Embryonic facial prominence (tissue), 1 donor: ENCODE results near the gene UBTD1.

Experiments
- DNase-seq: peaks from one replicate; pipeline ENCODE4 v3.0.0-alpha.2; 2016; ENCODE audit errors: extremely low spot score

The UBTD1 gene

DNA sequence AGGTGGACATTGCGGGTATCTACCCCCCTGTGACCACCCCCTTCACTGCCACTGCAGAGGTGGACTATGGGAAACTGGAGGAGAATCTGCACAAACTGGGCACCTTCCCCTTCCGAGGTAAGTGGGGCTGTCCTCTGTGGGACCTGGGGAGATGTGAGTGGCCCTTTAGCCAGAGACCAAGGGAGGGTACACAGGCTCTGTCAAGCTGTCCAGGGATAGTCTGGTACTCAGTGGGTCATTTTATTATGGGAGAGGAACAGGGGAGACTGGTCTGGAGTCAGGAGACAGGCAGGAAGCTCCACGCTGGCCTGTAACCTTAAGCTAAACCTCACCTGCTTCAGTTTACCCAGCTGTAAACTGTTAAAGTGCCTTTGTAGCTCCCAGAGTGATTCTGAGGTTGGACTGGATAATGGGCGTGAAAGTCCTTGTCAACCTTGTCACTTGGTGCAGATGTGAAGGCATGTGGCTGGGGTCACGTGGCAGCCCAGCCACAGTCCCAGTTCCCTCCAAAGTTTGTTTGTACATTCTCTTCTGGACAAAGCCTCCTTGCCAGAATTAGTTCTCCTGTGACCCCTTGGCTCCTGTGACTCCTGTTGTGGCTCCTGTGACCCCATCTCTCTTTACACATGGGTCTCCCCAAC lies 86.2 kb downstream of the UBTD1 start:
- DNase-seq, result no peak

GRCh38 chr10:97585439-97585811 lies 86.7 kb downstream of the UBTD1 start:
- no peak for DNase-seq

GRCh38 chr10:97587183-97587582 lies 88.5 kb downstream of the UBTD1 start:
- DNase-seq, result no peak

DNA sequence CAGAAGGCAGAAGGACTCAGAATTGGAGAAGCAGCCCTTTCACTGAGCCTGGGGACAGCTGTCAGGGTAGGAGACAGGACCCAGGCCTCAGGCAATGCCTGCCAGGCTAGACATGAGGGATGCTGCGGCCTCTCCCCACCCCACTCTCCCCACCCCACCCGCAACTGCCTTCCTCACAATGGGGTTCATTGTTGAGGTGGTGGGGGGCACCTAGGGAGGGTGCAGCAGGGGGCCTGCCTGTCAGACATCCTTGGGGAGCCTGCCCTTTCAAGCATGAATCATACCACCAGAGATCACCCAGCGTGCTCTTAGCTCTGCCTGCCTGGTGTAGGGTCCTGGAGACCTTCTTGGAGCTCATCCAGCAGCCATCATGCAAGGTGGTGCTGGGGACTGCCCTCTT lies 90.8 kb downstream of the UBTD1 start, which contains the start of gene C10orf62:
Gene C10orf62 (plus strand): TSS at position 243 of the 400 bp plus-strand sequence. CDS start 177 bp downstream, outside the sequence.
- DNase-seq, result no peak

DNA sequence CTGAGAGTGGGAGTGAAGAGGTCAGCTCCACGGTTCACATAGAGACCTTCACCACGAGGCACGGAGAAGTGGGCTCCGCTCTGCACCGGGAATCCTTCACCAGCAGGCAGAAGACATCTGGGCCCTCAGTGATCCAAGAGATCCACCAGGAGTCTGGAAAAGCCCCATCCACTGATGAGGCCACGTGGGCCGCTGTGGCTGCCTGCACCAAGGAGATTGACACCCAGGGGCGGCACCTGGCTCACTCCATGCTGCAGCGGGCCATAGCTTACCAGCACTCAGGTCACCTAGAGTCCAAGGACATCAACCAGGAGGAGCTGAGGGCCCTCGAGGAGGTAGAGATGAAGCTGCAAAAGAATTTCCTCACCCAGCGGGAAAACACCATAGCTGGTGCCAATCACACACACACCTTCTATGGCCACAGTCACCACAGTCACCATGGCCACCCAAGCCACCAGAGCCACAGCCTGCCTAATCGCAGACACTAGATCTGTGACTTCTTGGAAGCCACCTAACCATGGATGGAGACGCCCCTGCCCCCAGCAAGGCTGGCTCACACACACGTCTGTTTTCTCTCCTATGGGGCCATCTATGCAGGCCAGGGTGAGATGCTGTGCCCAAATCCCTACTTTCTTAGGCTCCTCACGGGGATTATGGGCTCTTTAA lies 91.5 kb downstream of the UBTD1 start:
- DNase-seq, result no peak

GRCh38 chr10:97590748-97591495 lies 92.2 kb downstream of the UBTD1 start:
- DNase-seq, result no peak

DNA sequence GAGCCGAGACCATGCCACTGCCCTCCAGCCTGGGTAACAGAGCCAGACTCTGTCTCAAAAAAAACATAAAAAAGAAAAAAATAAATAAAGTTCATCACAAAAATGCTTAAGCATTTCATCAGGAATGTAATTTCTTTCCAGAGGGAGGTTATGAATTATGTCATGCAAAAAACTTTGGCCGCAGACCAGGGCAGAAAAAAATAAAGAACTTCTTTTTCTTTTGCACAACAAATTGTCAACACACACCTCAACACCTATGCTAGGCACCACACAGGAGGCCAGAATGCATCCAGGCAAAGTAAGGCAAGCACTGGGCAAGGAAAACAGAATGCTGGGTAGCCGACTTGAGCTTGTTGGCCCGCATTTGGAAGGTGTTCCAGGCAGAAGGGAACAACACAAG lies 94.7 kb downstream of the UBTD1 start:
- no peak for DNase-seq

GRCh38 chr10:97596101-97597082 lies 97.7 kb downstream of the UBTD1 start:
- no peak for DNase-seq

DNA sequence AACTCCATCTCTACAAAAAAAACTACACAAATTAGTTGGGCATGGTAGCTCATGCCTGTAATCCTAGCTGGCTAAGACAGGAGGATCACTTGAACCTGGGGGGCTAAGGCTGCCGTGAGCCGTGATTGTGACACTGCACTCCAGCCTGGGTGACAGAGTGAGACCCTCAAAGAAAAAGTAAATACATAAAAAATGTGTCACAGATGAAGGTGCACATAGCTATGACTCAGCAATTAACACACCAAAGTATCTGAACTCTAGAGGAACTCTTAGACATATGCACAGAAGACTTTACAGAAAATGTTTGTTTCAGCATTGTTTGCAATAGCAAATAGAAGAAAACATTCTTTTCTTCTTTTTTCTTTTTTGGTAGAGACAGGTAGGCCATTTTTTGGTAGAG lies 99.1 kb downstream of the UBTD1 start:
- DNase-seq, result no peak

GRCh38 chr10:97598407-97599271 lies 99.9 kb downstream of the UBTD1 start:
- no peak for DNase-seq

- no peak for DNase-seq
Observed at GRCh38 chr10:97599272-97599619, 100.5 kb downstream of the UBTD1 start.

DNA sequence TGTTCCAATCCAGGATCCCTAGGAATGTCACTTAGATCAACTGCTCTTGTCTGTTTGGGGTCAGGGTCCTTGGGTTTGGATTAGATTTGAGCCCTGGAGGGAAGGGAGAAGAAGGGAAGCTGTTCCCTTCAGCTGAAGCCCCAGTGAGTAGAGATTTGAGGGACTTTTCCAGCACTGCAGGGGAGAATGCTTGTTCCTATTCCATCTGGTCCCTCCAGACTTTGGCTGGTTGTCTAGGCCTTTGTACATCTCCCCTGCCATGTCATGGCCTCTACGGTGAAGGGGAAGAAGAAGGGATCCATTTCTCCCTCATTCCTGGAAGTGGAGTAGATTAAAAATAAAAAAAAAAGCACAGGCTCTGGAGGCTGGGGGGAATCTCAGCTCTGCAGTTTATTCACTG lies 101.9 kb downstream of the UBTD1 start:
- no peak for DNase-seq

GRCh38 chr10:97601268-97602215 lies 102.8 kb downstream of the UBTD1 start:
- no peak for DNase-seq

GRCh38 chr10:97607095-97607636 lies 108.4 kb downstream of the UBTD1 start:
- DNase-seq, result no peak

GRCh38 chr10:97608991-97609561 lies 110.4 kb downstream of the UBTD1 start:
- DNase-seq, result no peak

- DNase-seq, result no peak
Observed at GRCh38 chr10:97611473-97611872, 112.7 kb downstream of the UBTD1 start.

DNA sequence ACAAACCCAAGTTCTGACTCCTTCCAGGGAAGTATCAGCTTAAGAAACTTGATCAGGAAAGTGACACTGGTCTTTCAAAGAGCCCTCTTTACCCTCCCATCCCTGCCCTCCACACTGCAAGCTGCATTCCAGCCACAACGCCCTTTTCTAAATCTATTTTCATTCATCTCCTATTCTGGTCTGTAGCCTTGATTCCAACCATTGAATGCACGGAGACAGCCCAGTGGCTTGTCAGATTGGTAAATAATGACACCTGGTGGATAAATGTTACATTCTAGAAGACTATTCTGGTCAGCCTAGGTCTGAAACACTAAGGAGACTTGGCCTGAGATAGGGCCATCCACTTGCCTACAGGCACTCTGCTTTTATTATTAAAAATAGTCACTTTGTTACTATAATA lies 113.7 kb downstream of the UBTD1 start:
- DNase-seq, result no peak

DNA sequence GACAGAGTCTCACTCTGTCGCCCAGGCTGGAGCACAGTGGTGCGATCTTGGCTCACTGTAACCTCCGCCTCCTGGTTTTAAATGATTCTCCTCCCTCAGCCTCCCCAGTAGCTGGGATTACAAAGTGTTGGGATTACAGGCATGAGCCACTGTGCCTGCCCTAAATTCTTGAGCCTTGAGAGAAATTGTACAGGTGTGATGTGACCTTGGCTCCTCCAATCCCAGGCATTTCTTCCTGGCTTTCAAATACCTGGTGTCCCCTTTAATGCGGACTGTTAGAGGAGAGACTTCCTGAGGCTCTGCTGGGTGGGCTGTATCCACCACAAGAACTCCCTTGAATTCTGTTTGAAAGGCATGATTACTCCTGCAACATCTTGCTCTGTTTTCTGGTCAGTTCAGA lies 119.6 kb downstream of the UBTD1 start:
- DNase-seq, result no peak

- DNase-seq, result no peak
Observed at GRCh38 chr10:97618733-97619132, 120.0 kb downstream of the UBTD1 start.
